ENCODE data around the gene COL20A1. TPM values are rescaled to one million over a fixed set of nuclear protein-coding genes. Genes with fewer than 3 reads are reported as not detected.

Gene COL20A1
- total RNA-seq, 4 donors from 2014 or later: 0.97 to 1.2 TPM; not detected in 2

GRCh38 chr20:63346131-63347080 is 53.4 kb downstream of the COL20A1 start:
- intact Hi-C loops (cut with DNase I; ENCODE audit: low total_unique reads): no loop called here
- H3K4me1 ChIP-seq: no peaks in the 10 kb centered on the region
- no peaks in the 10 kb centered on the region for H3K27me3 ChIP-seq
- DNase-seq: no peak
- no peak overlapping the region for H3K27ac ChIP-seq
- TF ChIP-seq CTCF (IDR thresholded peaks at IDR 0.05) (no peak), POLR2A (IDR thresholded peaks at IDR 0.05) (no peak)
- H3K4me3 ChIP-seq: no peak overlapping the region
- H3K36me3 ChIP-seq: no peaks in the 10 kb centered on the region
- no peaks in the 10 kb centered on the region for H3K9me3 ChIP-seq

- Histone ChIP-seq H3K27me3 (no peaks in the 10 kb centered on the region), H3K27ac (no peak overlapping the region), H3K9me3 (no peaks in the 10 kb centered on the region), H3K4me3 (no peak overlapping the region), H3K4me1 (no peaks in the 10 kb centered on the region), H3K36me3 (no peaks in the 10 kb centered on the region)
- TF ChIP-seq POLR2A (IDR thresholded peaks at IDR 0.05): no peak
- TF ChIP-seq CTCF (IDR thresholded peaks at IDR 0.05): no peak
- no peak for DNase-seq
- intact Hi-C loops (cut with DNase I; ENCODE audit: low total_unique reads): no loop called here
Measured at GRCh38 chr20:63347081-63347741, 54.2 kb downstream of the COL20A1 start.

GRCh38 chr20:63347950-63348827 is 55.2 kb downstream of the COL20A1 start:
- TF ChIP-seq POLR2A (IDR thresholded peaks at IDR 0.05) (no peak), CTCF (IDR thresholded peaks at IDR 0.05) (no peak)
- intact Hi-C loops (cut with DNase I; ENCODE audit: low total_unique reads): no loop called here
- Histone ChIP-seq H3K27me3 (no peaks in the 10 kb centered on the region), H3K27ac (no peak overlapping the region), H3K9me3 (no peaks in the 10 kb centered on the region), H3K4me3 (no peak overlapping the region), H3K36me3 (no peaks in the 10 kb centered on the region), H3K4me1 (no peaks in the 10 kb centered on the region)
- no peak for DNase-seq

- no peaks in the 10 kb centered on the region for H3K27me3 ChIP-seq
- no peak overlapping the region for H3K27ac ChIP-seq
- H3K4me3 ChIP-seq: no peak overlapping the region
- TF ChIP-seq POLR2A (IDR thresholded peaks at IDR 0.05) (no peak), CTCF (IDR thresholded peaks at IDR 0.05) (no peak)
- intact Hi-C loops (cut with DNase I; ENCODE audit: low total_unique reads): no loop called here
- H3K36me3 ChIP-seq: no peaks in the 10 kb centered on the region
- no peaks in the 10 kb centered on the region for H3K4me1 ChIP-seq
- no peaks in the 10 kb centered on the region for H3K9me3 ChIP-seq
- no peak for DNase-seq
Measured at GRCh38 chr20:63348828-63349515, 56.0 kb downstream of the COL20A1 start.

Measured in uterus (tissue), 4 donors.